IMR-90 (cell line): ENCODE results near the gene EMC9. TPM values are rescaled to one million over a fixed set of nuclear protein-coding genes. Genes with fewer than 3 reads are reported as not detected.

Source experiments
- ATAC-seq: fragments of 200-7000 bp; cut with Tn5 transposase; 2 replicates; pipeline ENCODE4 v1.9.1; 2020; ENCODE audit warnings: low read depth, mild to moderate bottlenecking, moderate library complexity
- BruUV-seq: library from RNA; stranded (reverse); fragments of 400-500 nt; replicated peaks from 2 replicates; lab custom pipeline; 2021; lab: Mats Ljungman, UMichigan
- CTCF ChIA-PET: fragments of 300-600 bp; formaldehyde crosslinking; extraction: SDS; loops from one replicate; lab custom pipeline; 2021; ENCODE audit warnings: antibody characterized with exemption; lab: Yijun Ruan, JAX
- POLR2A ChIA-PET: fragments of 300-600 bp; sonication (Branson Sonifier 250); formaldehyde crosslinking; loops from one replicate; lab custom pipeline; 2022; ENCODE audit warnings: antibody characterized with exemption; ENCODE audit not compliant: unreplicated experiment; lab: Charles Lee
- DNase-seq: peaks from one replicate; pipeline ENCODE4 v3.0.0; 2013
- H2AFZ ChIP-seq: replicated peaks from 2 replicates; pipeline ENCODE3; 2013; ENCODE audit warnings: low read length, mild to moderate bottlenecking; ENCODE audit not compliant: poor library complexity
- H2AK5ac ChIP-seq: 2 replicates; pipeline ENCODE4 v1.6.1; 2013; ENCODE audit warnings: low read depth, low read length, inconsistent platforms
- H2AK9ac ChIP-seq: replicated peaks from 2 replicates; pipeline ENCODE3; 2013; ENCODE audit warnings: mild to moderate bottlenecking, low read depth, low read length, moderate library complexity; ENCODE audit not compliant: poor library complexity
- H2BK120ac ChIP-seq: 2 replicates; pipeline ENCODE4 v1.6.1; 2013; ENCODE audit warnings: low read depth, low read length, inconsistent platforms
- H2BK15ac ChIP-seq: 3 replicates; pipeline ENCODE4 v1.6.1; 2013; ENCODE audit warnings: low read depth, low read length, inconsistent platforms
- H2BK20ac ChIP-seq: 2 replicates; pipeline ENCODE4 v1.6.1; 2013; ENCODE audit warnings: low read depth, mild to moderate bottlenecking, inconsistent platforms, low read length, moderate library complexity
- H2BK5ac ChIP-seq: 2 replicates; pipeline ENCODE4 v1.6.1; 2013; ENCODE audit warnings: mild to moderate bottlenecking, low read depth, low read length, inconsistent platforms; ENCODE audit not compliant: poor library complexity, severe bottlenecking
- H3K14ac ChIP-seq: replicated peaks from 2 replicates; pipeline ENCODE4 v1.6.1; 2013; ENCODE audit warnings: low read depth, low read length, inconsistent platforms
- H3K18ac ChIP-seq: 2 replicates; pipeline ENCODE4 v1.6.1; 2013; ENCODE audit warnings: low read depth, low read length, control low read depth
- H3K23ac ChIP-seq: 2 replicates; pipeline ENCODE4 v1.6.1; 2013; ENCODE audit warnings: low read depth, low read length, inconsistent platforms
- H3K27ac ChIP-seq: 2 replicates; pipeline ENCODE4 v1.5.1; 2013; ENCODE audit warnings: mild to moderate bottlenecking, control low read depth, low read length; ENCODE audit not compliant: insufficient read depth
- H3K27me3 ChIP-seq: 2 replicates; pipeline ENCODE4 v1.6.1; 2013; ENCODE audit warnings: low read length; ENCODE audit not compliant: control insufficient read depth, insufficient read depth
- H3K36me3 ChIP-seq: 2 replicates; pipeline ENCODE4 v1.6.1; 2013; ENCODE audit warnings: low read length, mixed read lengths; ENCODE audit not compliant: control insufficient read depth, insufficient read depth
- H3K4ac ChIP-seq: 2 replicates; pipeline ENCODE4 v1.6.1; 2013; ENCODE audit warnings: low read depth, low read length, inconsistent platforms
- H3K4me1 ChIP-seq: 2 replicates; pipeline ENCODE4 v1.6.1; 2013; ENCODE audit warnings: low read length, mixed read lengths; ENCODE audit not compliant: control insufficient read depth, insufficient read depth
- H3K4me2 ChIP-seq: 2 replicates; pipeline ENCODE4 v1.6.1; 2013; ENCODE audit warnings: low read depth, mild to moderate bottlenecking, control low read depth, low read length, moderate library complexity
- H3K4me3 ChIP-seq: 2 replicates; pipeline ENCODE4 v1.5.1; 2013; ENCODE audit warnings: low read depth, mild to moderate bottlenecking, control low read depth, low read length, moderate library complexity; ENCODE audit not compliant: insufficient read depth
- H3K56ac ChIP-seq: 2 replicates; pipeline ENCODE4 v1.6.1; 2013; ENCODE audit warnings: low read length, inconsistent platforms; ENCODE audit not compliant: insufficient read depth; ENCODE audit errors: extremely low read depth
- H3K79me1 ChIP-seq, 2 experiments: 2 replicates each; pipeline ENCODE4 v1.6.1; 2013; ENCODE audit warnings: low read length in 2 of 2, inconsistent platforms in 1 of 2, low read depth in 1 of 2
- H3K9ac ChIP-seq: 2 replicates; pipeline ENCODE4 v1.6.1; 2013; ENCODE audit warnings: low read depth, low read length, control low read depth
- H3K9me1 ChIP-seq: 2 replicates; pipeline ENCODE4 v1.6.1; 2013; ENCODE audit warnings: low read length, inconsistent platforms; ENCODE audit not compliant: insufficient read depth
- H3K9me3 ChIP-seq: 2 replicates; pipeline ENCODE4 v1.6.1; 2013; ENCODE audit warnings: low read length; ENCODE audit not compliant: control insufficient read depth, insufficient read depth
- H4K20me1 ChIP-seq: 2 replicates; pipeline ENCODE4 v1.6.1; 2013; ENCODE audit warnings: low read length, inconsistent platforms; ENCODE audit not compliant: insufficient read depth
- H4K5ac ChIP-seq: 2 replicates; pipeline ENCODE4 v1.6.1; 2013; ENCODE audit warnings: mild to moderate bottlenecking, low read depth, low read length, control low read depth
- H4K8ac ChIP-seq, 2 experiments: 2 replicates each; pipeline ENCODE4 v1.6.1; 2013; ENCODE audit warnings: low read depth in 2 of 2, low read length in 2 of 2, control low read depth in 1 of 2, inconsistent platforms in 1 of 2
- H4K91ac ChIP-seq: 2 replicates; pipeline ENCODE4 v1.6.1; 2013; ENCODE audit warnings: low read depth, low read length, inconsistent platforms; ENCODE audit not compliant: insufficient read depth
- BHLHE40 ChIP-seq: fragments of 150-350 bp; IDR thresholded peaks from 2 replicates; pipeline ENCODE4 v1.6.1; 2016; ENCODE audit warnings: mild to moderate bottlenecking, low read depth, low read length
- CEBPB ChIP-seq: IDR thresholded peaks from 2 replicates; pipeline ENCODE4 v1.6.1; 2012; ENCODE audit warnings: low read depth, low read length, improper control_type of control experiment
- CHD1 ChIP-seq: IDR thresholded peaks from 2 replicates; pipeline ENCODE4 v1.6.1; 2012; ENCODE audit warnings: low read depth, low read length, improper control_type of control experiment
- FOS ChIP-seq: fragments of 150-350 bp; IDR thresholded peaks from 2 replicates; pipeline ENCODE4 v1.6.1; 2016; ENCODE audit warnings: low read depth, low read length
- MAFK ChIP-seq: IDR thresholded peaks from 2 replicates; pipeline ENCODE4 v1.6.1; 2012; ENCODE audit warnings: low read depth, low read length, improper control_type of control experiment
- MAZ ChIP-seq: IDR thresholded peaks from 2 replicates; pipeline ENCODE4 v1.6.1; 2012; ENCODE audit warnings: low read depth, mild to moderate bottlenecking, low read length, improper control_type of control experiment, moderate library complexity, borderline replicate concordance
- MXI1 ChIP-seq: IDR thresholded peaks from 2 replicates; pipeline ENCODE4 v1.6.1; 2012; ENCODE audit warnings: low read depth, mild to moderate bottlenecking, low read length, moderate library complexity, borderline replicate concordance
- NFE2L2 ChIP-seq: fragments of 150-350 bp; IDR thresholded peaks from 2 replicates; pipeline ENCODE4 v1.6.1; 2016; ENCODE audit warnings: low read depth, mild to moderate bottlenecking, low read length
- POLR2A ChIP-seq: IDR thresholded peaks from 2 replicates; pipeline ENCODE4 v1.6.1; 2012; ENCODE audit warnings: mild to moderate bottlenecking, low read depth, low read length
- RFX5 ChIP-seq: IDR thresholded peaks from 2 replicates; pipeline ENCODE4 v1.8.0; 2012; ENCODE audit warnings: low read depth, mild to moderate bottlenecking, low read length, moderate library complexity
- WGBS, 2 experiments: methylation state at CpG; one replicate each; pipeline versions ENCODE4 v1.1.5 to v1.1.7; 2013; ENCODE audit warnings: missing lambda C conversion rate in 2 of 2; ENCODE audit not compliant: insufficient read length in 1 of 2; ENCODE audit errors: extremely low coverage in 2 of 2; 5-methylcytosine and 5-hydroxymethylcytosine counted together
- dilution Hi-C: fragments of 300-500 bp; cut with HindIII; formaldehyde crosslinking; loops from one replicate; pipeline ENCODE4 v1.14.3; 2018; ENCODE audit warnings: low sequenced_read_pairs; ENCODE audit not compliant: unreplicated experiment
- in situ Hi-C: fragments of 300-500 bp; cut with MboI; formaldehyde crosslinking; loops from 3 replicates; pipeline ENCODE4 v1.14.3; 2019; ENCODE audit warnings: low sequenced_read_pairs, inconsistent platforms, mixed read lengths
- intact Hi-C: fragments of 100-400 bp; cut with micrococcal nuclease; formaldehyde crosslinking; loops from 2 replicates; pipeline ENCODE4 v1.10.0; 2022
- polyA plus RNA-seq, 3 experiments: library from polyadenylated mRNA; depleted of rRNA; stranded (reverse); fragments of >200 nt; gene quantifications; 2 replicates each; pipeline ENCODE4 v1.2.3, GENCODE V29; 2012; ENCODE audit warnings: low replicate concordance in 1 of 3
- total RNA-seq: library from RNA; depleted of rRNA; stranded (reverse); fragments of >200 nt; gene quantifications from 2 replicates; pipeline ENCODE4 v1.2.3, GENCODE V29; 2012
- TF ChIP-seq, protein P1 (sequence below): conservative IDR thresholded peaks from 2 replicates; pipeline ENCODE4 v1.5.1; 2012; ENCODE audit warnings: mild to moderate bottlenecking, low read depth, low read length, improper control_type of control experiment
- TF ChIP-seq, protein P2 (sequence below): fragments of 150-350 bp; IDR thresholded peaks from 2 replicates; pipeline ENCODE4 v1.6.1; 2017; ENCODE audit warnings: mild to moderate bottlenecking, antibody characterized with exemption, low read length, low read depth

EMC9 gene
- total and polyA plus RNA-seq, 2 of the 4 experiments (the other 2 are of a cell fraction) = 15.1 to 19.2 TPM

GRCh38 chr14:24114532-24115421, 26.6 kb downstream of the EMC9 start, which contains the start of the genes DCAF11 and NRL:
Gene DCAF11 (plus strand): TSS chr14:24114777. CDS start chr14:24115595, 818 bp downstream.
Gene NRL (minus strand): TSS chr14:24114949. CDS start chr14:24082848, 32,101 bp downstream.
- Histone ChIP-seq H4K8ac (peak within 1 kb of the TSS; percentile 94 to 99), H3K79me1 (peaks cover 10 to 16% of the 10 kb centered on the region in 2 experiments; a peak in 2 of 4 replicates), H3K4me2 (peak within 1 kb of the TSS; percentile 89), H3K23ac (peak within 1 kb of the TSS; percentile 95), H3K27ac (peak within 1 kb of the TSS; percentile 91), H3K9ac (peak within 1 kb of the TSS; percentile 76), H4K91ac (peak within 1 kb of the TSS; percentile 98), H3K56ac (peak within 1 kb of the TSS; percentile 94), H3K36me3 (peaks cover 15% of the 10 kb centered on the region), H3K9me1 (peaks cover 8% of the 10 kb centered on the region; the same call in 1 of the 2 replicates), H4K20me1 (no peaks in the 10 kb centered on the region), H3K18ac (peak within 1 kb of the TSS; percentile 70), H4K5ac (peak within 1 kb of the TSS; percentile 81), H3K4ac (peak within 1 kb of the TSS; percentile 97), H2AK9ac (peak within 1 kb of the TSS; percentile 99), H2BK5ac (peak within 1 kb of the TSS; percentile 97), H3K14ac (peak within 1 kb of the TSS; percentile 78), H3K9me3 (no peaks in the 10 kb centered on the region), H3K4me3 (peak within 1 kb of the TSS; percentile 74), H2BK120ac (peak within 1 kb of the TSS; percentile 90), H3K27me3 (no peaks in the 10 kb centered on the region), H2AK5ac (peak within 1 kb of the TSS; percentile 72), H2BK15ac (peak within 1 kb of the TSS; percentile 33; the same call in 1 of the 3 replicates), H2BK20ac (peak within 1 kb of the TSS; percentile 50), H2AFZ (peak within 1 kb of the TSS; percentile 99), H3K4me1 (peaks cover 3% of the 10 kb centered on the region; the same call in 1 of the 2 replicates)
- dilution Hi-C loops = no loop called here
- no TSS peak for BruUV-seq
- 0 out of 2 replicates have a peak, but pooled peaks have one; percentile 25 for TF ChIP-seq MAFK
- peak; percentile 73 for TF ChIP-seq BHLHE40
- TF ChIP-seq NFE2L2 = no peak
- peak; percentile 81 for TF ChIP-seq CEBPB
- TF ChIP-seq CHD1 = no peak
- peak; percentile 30; the same call in 1 of the 2 replicates for TF ChIP-seq POLR2A
- TF ChIP-seq RFX5 = peak; percentile 4; the same call in 1 of the 2 replicates
- TF ChIP-seq FOS = peak; percentile 84; the same call in 1 of the 2 replicates
- TF ChIP-seq, protein P1, sequence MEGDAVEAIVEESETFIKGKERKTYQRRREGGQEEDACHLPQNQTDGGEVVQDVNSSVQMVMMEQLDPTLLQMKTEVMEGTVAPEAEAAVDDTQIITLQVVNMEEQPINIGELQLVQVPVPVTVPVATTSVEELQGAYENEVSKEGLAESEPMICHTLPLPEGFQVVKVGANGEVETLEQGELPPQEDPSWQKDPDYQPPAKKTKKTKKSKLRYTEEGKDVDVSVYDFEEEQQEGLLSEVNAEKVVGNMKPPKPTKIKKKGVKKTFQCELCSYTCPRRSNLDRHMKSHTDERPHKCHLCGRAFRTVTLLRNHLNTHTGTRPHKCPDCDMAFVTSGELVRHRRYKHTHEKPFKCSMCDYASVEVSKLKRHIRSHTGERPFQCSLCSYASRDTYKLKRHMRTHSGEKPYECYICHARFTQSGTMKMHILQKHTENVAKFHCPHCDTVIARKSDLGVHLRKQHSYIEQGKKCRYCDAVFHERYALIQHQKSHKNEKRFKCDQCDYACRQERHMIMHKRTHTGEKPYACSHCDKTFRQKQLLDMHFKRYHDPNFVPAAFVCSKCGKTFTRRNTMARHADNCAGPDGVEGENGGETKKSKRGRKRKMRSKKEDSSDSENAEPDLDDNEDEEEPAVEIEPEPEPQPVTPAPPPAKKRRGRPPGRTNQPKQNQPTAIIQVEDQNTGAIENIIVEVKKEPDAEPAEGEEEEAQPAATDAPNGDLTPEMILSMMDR = no peak
- TF ChIP-seq MXI1 = peak; percentile 92
- peak; percentile 82; the same call in 1 of the 2 replicates for TF ChIP-seq MAZ
- TF ChIP-seq, protein P2, sequence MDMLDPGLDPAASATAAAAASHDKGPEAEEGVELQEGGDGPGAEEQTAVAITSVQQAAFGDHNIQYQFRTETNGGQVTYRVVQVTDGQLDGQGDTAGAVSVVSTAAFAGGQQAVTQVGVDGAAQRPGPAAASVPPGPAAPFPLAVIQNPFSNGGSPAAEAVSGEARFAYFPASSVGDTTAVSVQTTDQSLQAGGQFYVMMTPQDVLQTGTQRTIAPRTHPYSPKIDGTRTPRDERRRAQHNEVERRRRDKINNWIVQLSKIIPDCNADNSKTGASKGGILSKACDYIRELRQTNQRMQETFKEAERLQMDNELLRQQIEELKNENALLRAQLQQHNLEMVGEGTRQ = peak; percentile 96
- in situ Hi-C loops = no loop called here
- 0% methylated on average over 25 of the region's 65 CpGs; no CpG with 5 or more reads in 1 of the 2 experiments for WGBS, 2 experiments
- peak; percentile 100 for DNase-seq
- intact Hi-C loops = loop anchor here (1.0 to 2.0 kb wide), 2 partner anchors 26 to 47 kb away; partner anchors contain the start of genes EMC9 and IRF9
- ATAC-seq = peak; percentile 90
- POLR2A ChIA-PET = interaction anchor here (1.0 to 1.8 kb wide), 2 partner anchors 21 to 32 kb away, joined by 6 to 7 read pairs; partner anchors contain the start of genes PSME1 and PSME2
- CTCF ChIA-PET = interaction anchor here (0.5 to 1.8 kb wide), 5 partner anchors 9 to 1213 kb away, joined by 3 to 7 read pairs (median 3); partner anchors contain the start of gene IRF9
